ENCODE measurements around the gene NOVA2.
"Not testable (repeated sequence)": the region's sequence is repeated elsewhere in the genome, so short reads cannot be mapped to it uniquely, and the experiment has no call there.

The NOVA2 gene

DNA sequence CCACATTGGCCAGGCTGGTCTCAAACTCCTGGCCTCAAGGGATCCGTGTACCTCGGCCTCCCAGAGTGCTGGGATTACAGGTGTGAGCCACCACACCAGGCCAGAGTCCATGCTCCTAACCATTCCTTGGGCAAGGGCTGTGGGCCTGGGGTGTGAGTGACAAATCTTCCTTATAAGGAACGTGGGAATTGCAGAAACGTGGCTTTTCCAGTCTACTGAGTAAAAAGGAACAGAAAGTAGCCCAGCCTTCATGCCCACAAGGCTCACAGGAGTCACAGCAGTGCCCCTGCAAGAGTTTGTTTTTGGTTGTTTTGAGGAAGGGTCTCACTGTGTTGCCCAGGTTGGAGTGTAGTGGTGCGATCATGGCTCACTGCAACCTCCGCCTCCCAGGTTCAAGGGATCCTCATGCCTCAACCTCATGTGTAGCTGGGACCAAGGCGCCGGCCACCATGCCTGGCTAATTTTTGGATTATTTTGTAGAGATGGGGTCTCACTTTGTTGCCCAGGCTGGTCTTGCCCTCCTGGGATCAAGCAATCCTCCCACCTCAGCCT lies 76.3 kb downstream of the NOVA2 start:
- DNase-seq (ENCODE audit: low spot score) = no peak
- no peak for FAIRE-seq

DNA sequence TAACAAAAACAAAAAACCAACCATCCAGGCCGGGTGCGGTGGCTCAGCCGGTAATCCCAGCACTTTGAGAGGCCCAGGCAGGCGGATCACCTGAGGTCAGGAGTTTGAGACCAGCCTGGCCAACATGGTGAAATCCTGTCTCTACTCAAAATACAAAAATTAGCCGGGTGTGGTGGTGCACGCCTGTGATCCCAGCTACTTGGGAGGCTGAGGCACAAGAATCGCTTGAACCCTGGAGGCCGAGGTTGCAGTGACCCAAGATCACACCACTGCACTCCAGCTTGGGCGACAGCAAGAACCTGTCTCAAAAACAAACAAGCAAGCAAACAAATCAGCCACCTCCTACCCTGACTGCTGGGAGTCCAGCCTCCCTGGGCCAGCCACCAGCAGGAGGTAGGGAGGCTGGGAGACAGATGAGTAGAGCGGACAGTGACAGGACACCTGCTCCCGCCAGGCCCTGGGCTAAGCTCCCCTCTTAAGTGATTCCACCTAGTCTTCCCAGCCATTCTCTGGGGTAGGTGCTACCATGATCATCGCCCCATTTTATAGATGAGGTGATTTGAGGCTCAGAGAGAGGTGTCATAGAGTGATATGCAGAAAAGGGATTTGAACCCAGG lies 77.6 kb downstream of the NOVA2 start:
- FAIRE-seq; DNase-seq (ENCODE audit: low spot score): not testable (repeated sequence)

DNA sequence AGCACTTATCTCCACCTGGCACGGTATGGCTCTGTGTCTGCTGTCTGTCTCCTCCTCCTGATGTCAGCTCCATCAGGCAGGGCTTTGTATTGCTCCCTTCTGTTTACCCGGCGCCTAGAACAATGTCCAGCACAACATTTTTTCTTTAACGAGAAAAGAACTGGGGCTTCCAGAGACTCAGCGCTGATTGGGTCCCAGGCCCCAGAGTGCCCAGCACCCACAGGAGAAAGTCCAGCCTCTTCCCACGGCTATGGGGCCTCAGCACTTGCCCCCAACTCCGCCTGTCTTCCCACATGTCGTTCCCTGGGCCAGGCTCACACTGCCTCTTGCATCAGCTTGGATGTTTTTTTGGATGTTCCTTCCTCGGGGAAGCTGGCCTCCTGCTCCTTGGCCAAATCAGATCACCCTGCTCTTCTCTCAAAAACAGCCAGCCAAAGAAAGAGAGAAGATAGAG lies 78.1 kb downstream of the NOVA2 start:
- FAIRE-seq (no peak), DNase-seq (ENCODE audit: low spot score) (no peak)

DNA sequence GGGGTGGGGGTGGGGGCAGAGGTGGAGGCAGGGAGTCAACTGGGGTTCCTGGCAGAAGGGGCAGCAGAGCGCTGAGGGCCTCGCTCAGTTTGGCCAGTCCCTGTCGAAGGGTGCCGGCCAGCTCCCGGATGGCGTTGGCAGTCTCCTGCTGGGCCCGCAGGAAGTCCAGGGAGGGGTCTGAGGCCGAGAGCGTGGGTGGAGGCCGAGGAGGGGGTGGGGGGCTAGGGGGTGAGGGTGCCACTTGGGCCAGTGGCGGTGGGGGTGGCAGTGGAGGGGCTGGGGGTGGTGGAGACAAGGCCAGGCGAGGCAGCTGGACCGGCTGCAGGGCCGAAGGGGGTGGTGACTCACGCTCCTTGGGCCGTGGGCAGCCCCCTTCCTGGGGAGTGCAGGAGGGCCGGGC lies 82.8 kb downstream of the NOVA2 start:
- no peak for DNase-seq (ENCODE audit: low spot score)
- no peak for FAIRE-seq

DNA sequence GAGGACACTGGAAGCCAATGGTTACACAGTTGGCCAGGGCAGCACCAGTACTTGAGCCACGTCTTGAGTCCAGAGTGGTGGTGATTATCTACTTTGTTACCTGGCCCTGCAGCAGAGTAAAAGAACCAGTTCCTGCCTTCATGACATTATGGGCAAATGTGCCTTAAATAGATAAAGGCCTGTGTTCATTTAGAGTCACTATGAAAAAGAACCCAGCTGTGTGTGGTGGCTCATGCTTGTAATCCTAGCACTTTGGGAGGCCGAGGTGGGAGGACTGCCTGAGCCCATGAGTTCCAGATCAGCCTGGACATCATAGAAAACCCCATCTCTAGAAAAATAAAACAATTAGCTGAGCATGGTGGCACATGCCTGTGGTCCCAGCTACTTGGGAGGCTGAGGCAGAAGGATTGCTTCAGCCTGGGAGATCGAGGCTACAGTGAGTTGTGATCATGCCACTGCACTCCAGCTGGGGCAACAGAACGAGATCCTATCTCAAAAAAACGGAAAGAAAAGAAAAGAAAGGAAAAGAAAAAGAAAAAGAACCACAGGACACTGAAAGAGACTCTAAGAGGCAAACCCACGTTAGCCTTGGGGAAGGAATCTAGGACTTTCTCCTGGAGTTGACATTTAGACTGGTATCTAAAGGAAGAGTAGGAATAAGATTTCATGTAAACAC lies 84.3 kb downstream of the NOVA2 start:
- DNase-seq (ENCODE audit: low spot score) (no peak), FAIRE-seq (no peak)

DNA sequence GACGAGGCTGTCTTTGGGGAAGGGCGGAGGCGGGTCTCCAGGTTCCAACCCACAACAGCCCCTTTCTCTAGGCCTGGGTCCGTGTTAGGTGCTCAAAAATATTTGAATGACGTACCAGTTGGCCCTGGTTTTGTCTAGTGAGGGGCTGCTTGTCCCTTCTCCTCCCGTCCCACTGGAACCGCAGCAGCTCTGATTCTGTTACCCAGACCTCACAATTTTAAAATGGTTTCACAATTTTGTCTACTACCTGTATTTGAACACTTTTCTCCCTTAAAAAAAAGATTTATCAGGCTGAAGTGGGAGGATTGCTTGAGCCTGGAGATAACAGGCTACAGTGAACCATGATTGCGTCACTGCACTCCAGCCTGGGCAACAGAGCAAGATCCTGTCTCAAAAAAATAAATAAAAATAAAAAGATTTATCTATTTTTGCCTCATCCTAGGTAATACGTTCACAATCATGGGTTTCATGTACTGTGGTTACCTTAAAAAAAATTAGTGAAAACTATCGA lies 86.4 kb downstream of the NOVA2 start:
- FAIRE-seq (no peak), DNase-seq (ENCODE audit: low spot score) (no peak)

DNA sequence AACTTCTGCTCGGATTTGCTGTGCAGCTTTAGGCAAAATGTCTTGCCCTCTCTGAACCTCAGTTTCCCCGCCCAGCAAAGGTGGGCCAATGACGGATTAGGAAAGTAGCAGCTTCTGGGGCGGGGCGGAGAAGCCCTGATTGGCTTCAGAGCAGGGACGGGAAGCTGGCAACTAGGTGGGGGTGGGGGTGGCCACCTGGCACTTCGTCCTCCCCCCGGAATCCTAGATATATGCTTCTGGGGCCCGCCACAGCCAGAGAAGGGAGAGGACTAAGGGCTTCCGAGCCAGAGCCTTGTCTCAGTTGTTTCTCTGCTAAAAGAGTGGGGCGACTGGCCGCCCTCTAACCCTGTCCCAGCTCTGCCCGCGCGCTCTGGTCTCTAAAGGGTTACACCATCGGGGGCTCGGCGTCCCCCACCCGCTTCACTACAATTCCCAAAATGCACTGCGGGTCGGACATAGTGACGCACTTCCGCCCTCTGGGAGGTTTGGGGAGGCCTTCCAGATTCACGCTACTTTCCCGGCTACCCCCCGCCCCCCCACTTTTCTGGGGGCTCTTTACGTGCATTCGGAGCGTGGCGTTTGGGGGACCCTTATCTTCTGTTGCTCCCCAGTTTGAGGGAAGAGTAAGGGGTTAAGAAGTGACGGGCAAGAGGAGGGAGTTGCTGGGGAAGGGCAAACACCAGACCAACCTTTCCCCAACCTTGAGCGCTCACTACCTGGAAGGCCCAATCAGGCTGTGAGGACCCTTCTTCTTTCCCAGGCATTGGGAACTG lies 87.1 kb downstream of the NOVA2 start:
- no peak for FAIRE-seq
- peak; percentile 88 for DNase-seq (ENCODE audit: low spot score)

DNA sequence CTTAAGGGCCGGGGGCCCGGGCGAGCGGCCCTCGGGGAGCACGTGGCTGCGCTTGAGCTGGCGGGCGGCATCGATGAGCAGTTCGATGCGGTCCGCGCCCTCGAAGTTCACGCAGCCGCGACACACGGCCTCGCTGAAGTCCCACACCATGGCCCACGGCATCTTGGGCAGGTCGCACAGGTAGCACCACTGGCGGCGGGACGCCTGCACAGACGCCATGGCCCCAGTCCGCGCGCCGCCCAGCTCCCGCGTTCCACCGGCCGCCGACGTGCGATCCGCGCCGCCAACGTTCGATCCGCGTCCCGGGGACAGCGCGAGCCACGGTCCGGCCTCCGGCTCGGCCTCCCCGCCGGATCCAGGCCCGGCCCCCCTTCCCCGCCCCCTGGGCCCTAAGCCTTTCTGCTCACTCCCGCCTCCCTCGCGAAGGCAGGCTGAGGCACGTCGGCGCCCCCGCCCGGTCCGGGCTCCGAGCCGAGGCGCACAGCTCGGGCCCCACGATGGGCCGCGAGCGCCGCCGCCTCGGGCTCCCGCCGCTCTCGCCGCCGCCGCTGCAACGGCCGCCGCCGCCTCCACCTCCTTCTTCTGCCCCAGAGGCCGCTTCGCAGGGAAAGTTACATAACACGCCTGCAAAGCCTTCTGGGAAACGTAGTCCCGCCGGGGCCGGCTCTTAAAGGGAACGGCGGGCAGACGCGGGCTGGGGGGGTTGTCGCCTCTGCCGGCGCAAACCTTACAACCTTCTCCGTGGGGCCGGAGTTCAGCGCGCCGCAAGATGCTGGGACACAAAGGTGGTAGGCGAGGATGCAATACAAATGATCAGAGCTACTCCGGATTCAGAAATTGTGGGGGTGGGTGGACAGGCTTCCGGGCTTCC lies 87.9 kb downstream of the NOVA2 start, which contains the start of gene IRF2BP1:
Gene IRF2BP1 (minus strand): TSS at position 586 of the 871 bp plus-strand sequence. CDS start 367 bp downstream, at position 219.
- DNase-seq (ENCODE audit: low spot score) = peak; percentile 90

DNA sequence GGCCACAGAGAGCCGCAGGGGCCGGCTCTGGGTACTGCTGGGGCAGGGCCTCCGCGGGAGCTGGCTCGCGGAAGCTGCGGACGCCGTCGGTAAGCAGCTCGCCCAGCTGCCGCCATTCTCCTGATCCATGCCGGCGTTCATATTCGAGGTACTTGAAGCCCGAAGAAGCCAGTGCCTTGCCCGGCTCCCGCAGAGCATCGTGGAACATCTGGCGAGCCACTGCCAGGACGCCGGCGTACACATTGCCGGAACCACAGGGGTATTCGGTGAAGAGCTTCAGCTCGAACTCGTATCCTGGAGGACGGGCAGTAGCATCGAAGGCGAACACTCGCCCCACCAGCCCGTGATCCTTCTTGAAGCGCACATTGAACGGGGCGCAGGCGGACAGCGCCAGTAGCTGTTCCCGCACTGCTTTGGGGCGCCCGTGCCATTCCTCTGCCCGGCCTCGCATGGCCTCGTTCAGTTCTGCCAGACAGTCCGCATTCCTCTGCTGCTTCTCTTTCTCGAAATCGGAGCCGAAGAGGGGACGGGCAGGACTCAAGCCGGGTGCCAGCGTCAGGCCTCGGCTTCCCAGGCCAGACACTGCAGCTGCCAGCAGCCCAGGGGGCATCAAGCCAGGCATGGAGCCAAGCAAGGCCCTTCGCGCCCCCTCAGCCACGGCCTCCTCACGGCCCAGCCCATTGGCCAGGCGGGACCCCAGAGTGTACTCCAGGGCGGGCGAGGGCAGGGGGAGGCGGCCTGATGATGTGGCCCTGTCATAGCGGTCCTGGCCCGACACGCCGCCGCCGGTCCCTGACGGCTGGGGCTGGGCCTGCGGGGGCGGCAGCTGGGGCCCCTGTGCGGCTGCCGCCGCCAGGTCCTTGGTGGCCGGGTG lies 88.7 kb downstream of the NOVA2 start:
- FAIRE-seq (no peak), DNase-seq (ENCODE audit: low spot score) (no peak)

More for the DNA sequence above, 87.9 kb downstream of the NOVA2 start, which contains the start of gene IRF2BP1:
- peak; percentile 5 for FAIRE-seq

DNA sequence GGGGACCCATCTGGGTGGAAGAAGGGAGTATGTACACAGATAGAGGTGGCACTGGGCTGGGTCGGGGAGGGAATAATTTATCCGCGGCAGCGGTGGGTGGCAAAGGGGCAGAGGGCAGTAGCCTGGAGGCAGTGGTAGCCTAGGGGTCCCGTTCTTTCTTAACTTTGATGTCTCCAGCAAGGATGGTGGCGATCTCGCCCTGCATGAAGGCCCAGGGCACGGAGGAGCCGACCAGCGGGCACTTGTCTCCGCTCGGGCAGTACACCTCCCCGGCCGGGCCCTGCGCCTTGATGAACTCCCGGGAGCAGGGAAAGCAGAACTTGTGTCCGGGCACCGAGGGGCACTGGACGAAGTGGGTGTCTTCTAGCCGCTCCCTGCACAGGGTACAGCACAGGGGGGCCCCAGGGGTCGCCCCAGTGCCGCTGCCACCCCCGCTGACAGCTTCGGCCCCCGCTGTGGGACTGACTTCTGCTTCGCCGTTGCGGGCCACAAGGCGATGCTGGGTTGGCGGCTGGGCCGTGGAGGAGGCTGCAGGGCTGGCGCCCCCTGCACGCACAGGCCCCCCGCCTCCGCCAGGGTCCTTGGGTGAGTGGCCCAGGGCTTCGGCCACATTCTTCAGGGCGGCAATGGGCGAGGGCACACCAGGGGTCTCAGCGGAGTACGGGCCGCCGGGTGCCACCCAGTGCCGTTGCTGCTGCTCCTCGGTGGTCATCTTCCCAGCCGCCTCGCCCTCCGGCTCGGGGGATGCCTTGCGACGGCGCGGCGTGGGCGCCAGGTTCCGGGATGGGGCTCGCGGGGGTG lies 89.6 kb downstream of the NOVA2 start:
- FAIRE-seq (no peak), DNase-seq (ENCODE audit: low spot score) (no peak)
